Endothelial cell of umbilical vein (primary cell): ENCODE results near the gene PAPLN. TPM values are rescaled to one million over a fixed set of nuclear protein-coding genes. Genes with fewer than 3 reads are reported as not detected.

Experiments
- BruUV-seq: library from RNA; stranded (reverse); fragments of 400-500 nt; replicated peaks from 2 replicates; lab custom pipeline; 2021; lab: Mats Ljungman, UMichigan
- CTCF ChIA-PET: fragments of 300-600, 350-600 bp; sonication (Branson Sonifier 250); formaldehyde crosslinking; loops from one replicate; lab custom pipeline; 2021; ENCODE audit warnings: antibody characterized with exemption, inconsistent platforms; lab: Charles Lee
- POLR2A ChIA-PET: fragments of 300-600, 350-600 bp; sonication (Branson Sonifier 250); formaldehyde crosslinking; loops from one replicate; lab custom pipeline; 2021; ENCODE audit warnings: antibody characterized with exemption, inconsistent platforms; lab: Charles Lee
- DNase-seq: peaks from one replicate; pipeline ENCODE4 v3.0.0-alpha.2; 2011; ENCODE audit warnings: low read depth, low spot score
- FAIRE-seq: peaks from 2 replicates; lab custom pipeline; 2011; peaks lifted over from hg19 to GRCh38; lab: Jason Lieb, UNC
- H2AFZ ChIP-seq: 2 replicates; pipeline ENCODE4 v1.6.0; 2012; ENCODE audit warnings: low read depth, low read length, control low read depth, inconsistent platforms
- H3K27ac ChIP-seq: 2 replicates; pipeline ENCODE4 v1.5.1; 2011; ENCODE audit warnings: low read depth, mild to moderate bottlenecking, control low read depth, low read length, moderate library complexity; ENCODE audit not compliant: insufficient read depth
- H3K27me3 ChIP-seq, 2 experiments: 2 replicates each; pipeline versions ENCODE4 v1.6.0 to v1.6.1; 2011; ENCODE audit warnings: low read length in 2 of 2, mixed read lengths in 1 of 2; ENCODE audit not compliant: control insufficient read depth in 2 of 2, insufficient read depth in 2 of 2
- H3K36me3 ChIP-seq, 2 experiments: 2 replicates in 1 of 2; 3 replicates in 1 of 2; pipeline ENCODE4 v1.5.1; 2011; ENCODE audit warnings: low read length in 2 of 2, mild to moderate bottlenecking in 1 of 2, moderate library complexity in 1 of 2; ENCODE audit not compliant: control insufficient read depth in 2 of 2, insufficient read depth in 2 of 2; ENCODE audit errors: extremely low read depth in 1 of 2
- H3K4me1 ChIP-seq: 3 replicates; pipeline ENCODE4 v1.5.1; 2011; ENCODE audit warnings: mild to moderate bottlenecking, low read length; ENCODE audit not compliant: control insufficient read depth, insufficient read depth; ENCODE audit errors: extremely low read depth
- H3K4me2 ChIP-seq: 2 replicates; pipeline ENCODE4 v1.6.1; 2011; ENCODE audit warnings: low read length, control low read depth, mixed read lengths; ENCODE audit not compliant: insufficient read depth
- H3K4me3 ChIP-seq, 3 experiments: fragments of 200-600 bp in 1 of 3; sonication (generic), shearing (Covaris generic) in 1 of 3; replicated peaks in 1 of 3; 2 replicates each; pipeline ENCODE4 v1.5.1; 2011 to 2016; ENCODE audit warnings: control low read depth in 3 of 3, low read length in 3 of 3, mild to moderate bottlenecking in 2 of 3, inconsistent platforms in 1 of 3, low read depth in 1 of 3, moderate library complexity in 1 of 3; ENCODE audit not compliant: insufficient read depth in 1 of 3
- H3K79me2 ChIP-seq: 2 replicates; pipeline ENCODE4 v1.6.0; 2012; ENCODE audit warnings: low read length, inconsistent platforms; ENCODE audit not compliant: control insufficient read depth, insufficient read depth
- H3K9ac ChIP-seq: replicated peaks from 2 replicates; pipeline ENCODE3; 2011; ENCODE audit warnings: low read length, control low read depth; ENCODE audit not compliant: insufficient read depth; ENCODE audit errors: extremely low read depth
- H3K9me1 ChIP-seq: replicated peaks from 3 replicates; pipeline ENCODE4 v1.6.0; 2011; ENCODE audit warnings: mild to moderate bottlenecking, low read length; ENCODE audit not compliant: control insufficient read depth, insufficient read depth; ENCODE audit errors: extremely low read depth
- H3K9me3 ChIP-seq: replicated peaks from 2 replicates; pipeline ENCODE4 v1.5.1; 2012; ENCODE audit warnings: low read length, inconsistent platforms; ENCODE audit not compliant: control insufficient read depth, insufficient read depth
- H4K20me1 ChIP-seq: replicated peaks from 2 replicates; pipeline ENCODE3; 2011; ENCODE audit warnings: mild to moderate bottlenecking, low read length; ENCODE audit not compliant: control insufficient read depth, insufficient read depth; ENCODE audit errors: extremely low read depth
- EZH2 ChIP-seq: IDR thresholded peaks from 2 replicates; pipeline ENCODE4 v1.6.1; 2012; ENCODE audit warnings: borderline replicate concordance, low read depth, mild to moderate bottlenecking, moderate library complexity, low read length, inconsistent platforms; ENCODE audit not compliant: severe bottlenecking
- GATA2 ChIP-seq: IDR thresholded peaks from 2 replicates; pipeline ENCODE4 v1.7.0; 2011; ENCODE audit warnings: low read depth, mild to moderate bottlenecking, moderate library complexity, mixed read lengths, low read length; ENCODE audit not compliant: insufficient read length, insufficient read depth
- MYC ChIP-seq: IDR thresholded peaks from one replicate; pipeline ENCODE4 v1.6.1; 2011; ENCODE audit warnings: mild to moderate bottlenecking, low read depth, low read length
- POLR2A ChIP-seq: IDR thresholded peaks from 2 replicates; pipeline ENCODE4 v1.6.1; 2012; ENCODE audit warnings: low read depth, mild to moderate bottlenecking, control low read depth, low read length
- POLR2AphosphoS5 ChIP-seq: IDR thresholded peaks from 2 replicates; pipeline ENCODE4 v1.6.1; 2012; ENCODE audit warnings: low read depth, mild to moderate bottlenecking, control low read depth, low read length, moderate library complexity; ENCODE audit not compliant: insufficient read depth
- dilution Hi-C: fragments of 300-500 bp; cut with MboI; formaldehyde crosslinking; loops from one replicate; pipeline ENCODE4 v1.15.0; 2019; ENCODE audit warnings: low sequenced_read_pairs; ENCODE audit not compliant: extremely low pct_ligation_motif_present
- intact Hi-C: fragments of 100-400 bp; cut with micrococcal nuclease; formaldehyde crosslinking; loops from one replicate; pipeline ENCODE4 v1.10.0; 2022
- polyA plus RNA-seq, 4 experiments: library from polyadenylated mRNA; depleted of rRNA in 3 of 4; stranded (reverse) in 3 of 4; unstranded in 1 of 4; fragments of >200 nt; gene quantifications; 2 replicates each; pipeline versions ENCODE4 v1.2.1 to v1.2.3, GENCODE V29; 2011 to 2012; ENCODE audit warnings: missing spikeins in 1 of 4
- total RNA-seq: library from RNA; stranded (reverse); gene quantifications from 2 replicates; pipeline ENCODE4 v1.2.3, GENCODE V29; 2021
- TF ChIP-seq, protein P1 (sequence below): IDR thresholded peaks from 2 replicates; pipeline ENCODE4 v1.6.1; 2011; ENCODE audit not compliant: insufficient read depth, insufficient read length
- TF ChIP-seq, protein P2 (sequence below), 2 donors: IDR thresholded peaks; 1 replicate in 1 of 2; 2 replicates in 1 of 2; pipeline ENCODE4 v1.5.1; 2011; ENCODE audit warnings: low read length in 2 of 2, mild to moderate bottlenecking in 2 of 2, moderate library complexity in 2 of 2, control low read depth in 1 of 2, inconsistent platforms in 1 of 2, low read depth in 1 of 2; ENCODE audit not compliant: insufficient read depth in 1 of 2; ENCODE audit errors: extremely low read depth in 1 of 2

PAPLN gene
- total and polyA plus RNA-seq, 2 donors (not counting 3 experiments of a cell fraction or from before 2014, with no cell fraction given) = 5.5 to 6.4 TPM

GRCh38 chr14:73198253-73198652 is 39.1 kb upstream of the PAPLN start:
- CTCF ChIA-PET = interaction anchor here (1.3 to 2.3 kb wide), 2 partner anchors 12 to 25 kb away, joined by 4 to 9 read pairs; no protein-coding TSS in a partner anchor
- no TSS peak for BruUV-seq

More at GRCh38 chr14:73198253-73198652, 39.1 kb upstream of the PAPLN start:
- Histone ChIP-seq H3K9me1 (no peaks in the 10 kb centered on the region), H3K79me2 (no peaks in the 10 kb centered on the region), H3K9me3 (no peaks in the 10 kb centered on the region), H3K27me3 (no peaks in the 10 kb centered on the region), H3K4me1 (no peaks in the 10 kb centered on the region), H3K4me2 (no peak overlapping the region), H3K4me3 (no peak overlapping the region), H4K20me1 (no peaks in the 10 kb centered on the region), H2AFZ (no peak overlapping the region), H3K36me3 (peaks cover 0 to 3% of the 10 kb centered on the region in 2 experiments), H3K27ac (no peak overlapping the region), H3K9ac (no peak overlapping the region)
- dilution Hi-C loops = loop anchor here (25.0 kb wide), 1 partner anchor 264 kb away; the partner anchor contains the start of gene NUMB
- intact Hi-C loops = no loop called here
- DNase-seq (no peak), FAIRE-seq (no peak)
- POLR2A ChIA-PET = no interaction called here
- TF ChIP-seq, protein P1, sequence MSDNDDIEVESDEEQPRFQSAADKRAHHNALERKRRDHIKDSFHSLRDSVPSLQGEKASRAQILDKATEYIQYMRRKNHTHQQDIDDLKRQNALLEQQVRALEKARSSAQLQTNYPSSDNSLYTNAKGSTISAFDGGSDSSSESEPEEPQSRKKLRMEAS = no peak
- TF ChIP-seq, protein P2, sequence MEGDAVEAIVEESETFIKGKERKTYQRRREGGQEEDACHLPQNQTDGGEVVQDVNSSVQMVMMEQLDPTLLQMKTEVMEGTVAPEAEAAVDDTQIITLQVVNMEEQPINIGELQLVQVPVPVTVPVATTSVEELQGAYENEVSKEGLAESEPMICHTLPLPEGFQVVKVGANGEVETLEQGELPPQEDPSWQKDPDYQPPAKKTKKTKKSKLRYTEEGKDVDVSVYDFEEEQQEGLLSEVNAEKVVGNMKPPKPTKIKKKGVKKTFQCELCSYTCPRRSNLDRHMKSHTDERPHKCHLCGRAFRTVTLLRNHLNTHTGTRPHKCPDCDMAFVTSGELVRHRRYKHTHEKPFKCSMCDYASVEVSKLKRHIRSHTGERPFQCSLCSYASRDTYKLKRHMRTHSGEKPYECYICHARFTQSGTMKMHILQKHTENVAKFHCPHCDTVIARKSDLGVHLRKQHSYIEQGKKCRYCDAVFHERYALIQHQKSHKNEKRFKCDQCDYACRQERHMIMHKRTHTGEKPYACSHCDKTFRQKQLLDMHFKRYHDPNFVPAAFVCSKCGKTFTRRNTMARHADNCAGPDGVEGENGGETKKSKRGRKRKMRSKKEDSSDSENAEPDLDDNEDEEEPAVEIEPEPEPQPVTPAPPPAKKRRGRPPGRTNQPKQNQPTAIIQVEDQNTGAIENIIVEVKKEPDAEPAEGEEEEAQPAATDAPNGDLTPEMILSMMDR (IDR thresholded peaks at IDR 0.05; ENCODE audit: extremely low read depth in 1 of 2, insufficient read depth in 1 of 2, low read depth in 1 of 2, low read length in 2 of 2) = no peak
- TF ChIP-seq GATA2 (no peak), POLR2AphosphoS5 (no peak), EZH2 (no peak), MYC (no peak), POLR2A (no peak)
